Inflammatory macrophage (primary cell): ENCODE measurements around the gene TOMM40.
"Not testable (repeated sequence)": the region's sequence is repeated elsewhere in the genome, so short reads cannot be mapped to it uniquely, and the experiment has no call there.

Source experiments
- DNase-seq, 2 donors: peaks; one replicate each; pipeline ENCODE4 v3.0.0-alpha.2; 2020 to 2022
- total RNA-seq, 18 experiments: gene quantifications; one replicate each; lab custom pipeline; 2026; ENCODE audit warnings: mixed read lengths in 6 of 18, inconsistent platforms in 2 of 18; lab: John Stamatoyannopoulos, UW

TOMM40 gene
- 23.6 to 249 (median 128) reads per million in 18 experiments for total RNA-seq

- DNase-seq: peak in 1 of 2 donors; percentile 100
These were observed at the start of gene TOMM40 for GRCh38 chr19:44891016-44891882. TSS of gene TOMM40 (plus strand) at chr19:44891254. CDS start at chr19:44891416, 162 bp downstream.

GRCh38 chr19:44845286-44845611 lies 45.8 kb upstream of the TOMM40 start:
- no peak for DNase-seq

GRCh38 chr19:44845612-44846454 lies 45.2 kb upstream of the TOMM40 start, which contains the start of gene NECTIN2:
TSS of gene NECTIN2 (plus strand) at chr19:44846297. CDS start at chr19:44846526, 229 bp downstream.
- peak; percentile 97 to 98 for DNase-seq

- no peak for DNase-seq
These were observed 44.5 kb upstream of the TOMM40 start for GRCh38 chr19:44846455-44847143.

GRCh38 chr19:44847144-44848035 lies 43.7 kb upstream of the TOMM40 start:
- peak in 1 of 2 donors; percentile 28 for DNase-seq

GRCh38 chr19:44848036-44848811 lies 42.8 kb upstream of the TOMM40 start:
- DNase-seq: peak; percentile 7 to 34

- no peak for DNase-seq
These were observed 42.1 kb upstream of the TOMM40 start for GRCh38 chr19:44848812-44849447.

GRCh38 chr19:44850641-44851109 lies 40.4 kb upstream of the TOMM40 start:
- no peak for DNase-seq

- no peak for DNase-seq
These were observed 39.6 kb upstream of the TOMM40 start for GRCh38 chr19:44851427-44851826.

GRCh38 chr19:44855606-44856005 lies 35.4 kb upstream of the TOMM40 start:
- no peak for DNase-seq

- DNase-seq: peak; percentile 83 to 92
These were observed 34.5 kb upstream of the TOMM40 start for GRCh38 chr19:44856421-44857083.

GRCh38 chr19:44857837-44858236 lies 33.2 kb upstream of the TOMM40 start:
- peak; percentile 3 to 53 for DNase-seq

GRCh38 chr19:44861576-44861975 lies 29.5 kb upstream of the TOMM40 start:
- not testable (repeated sequence) for DNase-seq

GRCh38 chr19:44863990-44864389 lies 27.1 kb upstream of the TOMM40 start:
- no peak for DNase-seq

- no peak for DNase-seq
These were observed 25.8 kb upstream of the TOMM40 start for GRCh38 chr19:44865196-44865767.

- DNase-seq: no peak
These were observed 24.4 kb upstream of the TOMM40 start for GRCh38 chr19:44866664-44867063.

GRCh38 chr19:44867578-44867977 lies 23.5 kb upstream of the TOMM40 start:
- DNase-seq: no peak

GRCh38 chr19:44869733-44870470 lies 21.2 kb upstream of the TOMM40 start:
- DNase-seq: peak; percentile 77 to 82
